Neural progenitor cell (in vitro differentiated cells): ENCODE results near the gene R3HDM4. TPM values are rescaled to one million over a fixed set of nuclear protein-coding genes. Genes with fewer than 3 reads are reported as not detected.

Experiments used
- DNase-seq: peaks from one replicate; pipeline ENCODE4 v3.0.0-alpha.2; 2016; ENCODE audit warnings: low spot score
- H2AFZ ChIP-seq: fragments of 200-600 bp; sonication (generic); replicated peaks from 2 replicates; pipeline ENCODE4 v1.6.1; 2016; ENCODE audit warnings: antibody characterized with exemption
- H3F3A ChIP-seq: fragments of 200-600 bp; sonication (generic); 2 replicates; pipeline ENCODE4 v1.6.1; 2016; ENCODE audit warnings: antibody characterized with exemption, low read depth
- H3K27ac ChIP-seq: fragments of 200-600 bp; sonication (generic); 2 replicates; pipeline ENCODE4 v1.5.1; 2016; ENCODE audit warnings: mild to moderate bottlenecking
- H3K27me3 ChIP-seq: fragments of 200-600 bp; sonication (generic); 2 replicates; pipeline ENCODE4 v1.6.1; 2016; ENCODE audit warnings: mild to moderate bottlenecking, moderate library complexity
- H3K36me3 ChIP-seq: fragments of 200-600 bp; sonication (generic); 2 replicates; pipeline ENCODE4 v1.5.1; 2016
- H3K4me1 ChIP-seq: fragments of 200-600 bp; sonication (generic); 2 replicates; pipeline ENCODE4 v1.6.1; 2016; ENCODE audit warnings: mixed run types
- H3K4me2 ChIP-seq: fragments of 200-600 bp; sonication (generic); 2 replicates; pipeline ENCODE4 v1.6.1; 2016
- H3K4me3 ChIP-seq: fragments of 200-600 bp; sonication (generic); 2 replicates; pipeline ENCODE4 v1.5.1; 2016
- H3K79me2 ChIP-seq: fragments of 200-600 bp; sonication (generic); 2 replicates; pipeline ENCODE4 v1.6.1; 2016; ENCODE audit warnings: low read depth
- H3K9ac ChIP-seq: fragments of 200-600 bp; sonication (generic); 2 replicates; pipeline ENCODE4 v1.6.1; 2016
- H3K9me3 ChIP-seq: fragments of 200-600 bp; sonication (generic); 2 replicates; pipeline ENCODE4 v1.5.1; 2016; ENCODE audit warnings: low read depth
- H4K20me1 ChIP-seq: fragments of 200-600 bp; sonication (generic); 2 replicates; pipeline ENCODE4 v1.6.1; 2016; ENCODE audit warnings: low read depth
- H3K27ac Mint-ChIP-seq: 3 replicates; pipeline ENCODE4 v1.8.0; 2021; ENCODE audit warnings: mixed read lengths
- H3K27me3 Mint-ChIP-seq: 2 replicates; pipeline ENCODE4 v1.8.0; 2022; ENCODE audit warnings: low read depth, mild to moderate bottlenecking, inconsistent platforms, moderate library complexity, mixed read lengths; ENCODE audit not compliant: insufficient read depth
- H3K36me3 Mint-ChIP-seq: 3 replicates; pipeline ENCODE4 v1.8.0; 2021; ENCODE audit warnings: mixed read lengths
- H3K4me1 Mint-ChIP-seq: 3 replicates; pipeline ENCODE4 v1.8.0; 2021; ENCODE audit warnings: mixed read lengths
- H3K4me3 Mint-ChIP-seq: 3 replicates; pipeline ENCODE4 v1.8.0; 2021; ENCODE audit warnings: mild to moderate bottlenecking, moderate library complexity, mixed read lengths
- H3K9me3 Mint-ChIP-seq: 3 replicates; pipeline ENCODE4 v1.8.0; 2020; ENCODE audit warnings: mixed read lengths
- EZH2 ChIP-seq: fragments of 200-600 bp; sonication (generic); IDR thresholded peaks from 2 replicates; pipeline ENCODE4 v1.6.1; 2017; ENCODE audit warnings: antibody characterized with exemption, mild to moderate bottlenecking, moderate library complexity
- EZH2phosphoT487 ChIP-seq: fragments of 200-600 bp; sonication (generic); IDR thresholded peaks from 2 replicates; pipeline ENCODE4 v1.6.1; 2017; ENCODE audit warnings: antibody characterized with exemption
- total RNA-seq: library from RNA; depleted of rRNA; stranded (reverse); fragments of >200 nt; gene quantifications from 2 replicates; pipeline ENCODE4 v1.2.3, GENCODE V29; 2015; ENCODE audit warnings: low replicate concordance
- TF ChIP-seq, protein P1 (sequence below): fragments of 200-600 bp; sonication (generic); IDR thresholded peaks from 2 replicates; pipeline ENCODE4 v1.5.1; 2017; ENCODE audit warnings: antibody characterized with exemption, mild to moderate bottlenecking

R3HDM4 gene
- total RNA-seq, 1 donor from 2014 or later, result 22.7 TPM

DNA sequence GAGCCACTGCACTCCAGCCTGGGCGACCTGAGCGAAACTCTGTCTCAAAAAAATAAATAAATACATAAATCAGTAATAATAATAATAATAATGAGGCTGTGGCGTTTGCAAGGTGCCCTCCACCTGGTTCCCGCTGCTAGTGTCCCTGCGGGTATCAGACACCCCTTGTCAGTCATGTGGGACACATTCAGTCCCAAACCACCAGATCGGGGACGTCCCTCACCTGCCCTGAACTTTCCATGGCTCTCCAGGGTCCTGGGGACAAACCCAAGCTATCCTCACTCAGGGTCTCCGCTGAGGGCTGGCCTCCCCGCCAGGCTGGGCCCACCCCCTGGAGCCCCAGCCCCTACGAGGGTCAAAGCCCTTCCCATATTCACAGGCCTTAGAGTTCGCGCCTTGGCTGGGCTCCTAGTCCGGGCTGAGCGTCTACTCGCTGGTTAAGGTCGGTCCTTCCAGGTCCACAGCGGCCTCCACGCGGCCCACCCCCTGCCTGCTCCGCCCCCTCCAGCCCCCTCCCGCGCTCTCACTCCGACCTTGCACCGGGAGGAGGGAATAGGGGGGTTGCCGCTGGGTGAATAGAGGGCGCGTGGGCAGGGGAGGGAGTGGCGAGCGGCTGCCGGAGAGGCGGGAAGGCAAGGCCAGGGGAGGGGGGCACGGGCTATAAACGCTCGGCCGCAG, 3.8 kb upstream of the R3HDM4 start:
- no peak for TF ChIP-seq EZH2phosphoT487
- TF ChIP-seq, protein P1, sequence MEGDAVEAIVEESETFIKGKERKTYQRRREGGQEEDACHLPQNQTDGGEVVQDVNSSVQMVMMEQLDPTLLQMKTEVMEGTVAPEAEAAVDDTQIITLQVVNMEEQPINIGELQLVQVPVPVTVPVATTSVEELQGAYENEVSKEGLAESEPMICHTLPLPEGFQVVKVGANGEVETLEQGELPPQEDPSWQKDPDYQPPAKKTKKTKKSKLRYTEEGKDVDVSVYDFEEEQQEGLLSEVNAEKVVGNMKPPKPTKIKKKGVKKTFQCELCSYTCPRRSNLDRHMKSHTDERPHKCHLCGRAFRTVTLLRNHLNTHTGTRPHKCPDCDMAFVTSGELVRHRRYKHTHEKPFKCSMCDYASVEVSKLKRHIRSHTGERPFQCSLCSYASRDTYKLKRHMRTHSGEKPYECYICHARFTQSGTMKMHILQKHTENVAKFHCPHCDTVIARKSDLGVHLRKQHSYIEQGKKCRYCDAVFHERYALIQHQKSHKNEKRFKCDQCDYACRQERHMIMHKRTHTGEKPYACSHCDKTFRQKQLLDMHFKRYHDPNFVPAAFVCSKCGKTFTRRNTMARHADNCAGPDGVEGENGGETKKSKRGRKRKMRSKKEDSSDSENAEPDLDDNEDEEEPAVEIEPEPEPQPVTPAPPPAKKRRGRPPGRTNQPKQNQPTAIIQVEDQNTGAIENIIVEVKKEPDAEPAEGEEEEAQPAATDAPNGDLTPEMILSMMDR, result no peak
- no peak for TF ChIP-seq EZH2
- Histone ChIP-seq H3K4me2 (peak overlapping the region; percentile 82), H3K4me1 (peaks cover 13% of the 10 kb centered on the region), H3F3A (peaks cover 53% of the 10 kb centered on the region), H2AFZ (no peak overlapping the region), H3K36me3 (no peaks in the 10 kb centered on the region), H3K27ac (no peak overlapping the region), H3K9me3 (no peaks in the 10 kb centered on the region), H3K4me3 (peak overlapping the region; percentile 58), H3K79me2 (peaks cover 8% of the 10 kb centered on the region), H4K20me1 (peaks cover 23% of the 10 kb centered on the region), H3K9ac (no peak overlapping the region), H3K27me3 (peaks cover 81% of the 10 kb centered on the region)
- Mint-ChIP-seq H3K36me3 (no peaks in the 10 kb centered on the region), H3K27me3 (peaks cover 18% of the 10 kb centered on the region), H3K4me3 (peak overlapping the region; percentile 73), H3K9me3 (no peaks in the 10 kb centered on the region), H3K27ac (no peak overlapping the region), H3K4me1 (peaks cover 5% of the 10 kb centered on the region)
- DNase-seq, result peak; percentile 71

DNA sequence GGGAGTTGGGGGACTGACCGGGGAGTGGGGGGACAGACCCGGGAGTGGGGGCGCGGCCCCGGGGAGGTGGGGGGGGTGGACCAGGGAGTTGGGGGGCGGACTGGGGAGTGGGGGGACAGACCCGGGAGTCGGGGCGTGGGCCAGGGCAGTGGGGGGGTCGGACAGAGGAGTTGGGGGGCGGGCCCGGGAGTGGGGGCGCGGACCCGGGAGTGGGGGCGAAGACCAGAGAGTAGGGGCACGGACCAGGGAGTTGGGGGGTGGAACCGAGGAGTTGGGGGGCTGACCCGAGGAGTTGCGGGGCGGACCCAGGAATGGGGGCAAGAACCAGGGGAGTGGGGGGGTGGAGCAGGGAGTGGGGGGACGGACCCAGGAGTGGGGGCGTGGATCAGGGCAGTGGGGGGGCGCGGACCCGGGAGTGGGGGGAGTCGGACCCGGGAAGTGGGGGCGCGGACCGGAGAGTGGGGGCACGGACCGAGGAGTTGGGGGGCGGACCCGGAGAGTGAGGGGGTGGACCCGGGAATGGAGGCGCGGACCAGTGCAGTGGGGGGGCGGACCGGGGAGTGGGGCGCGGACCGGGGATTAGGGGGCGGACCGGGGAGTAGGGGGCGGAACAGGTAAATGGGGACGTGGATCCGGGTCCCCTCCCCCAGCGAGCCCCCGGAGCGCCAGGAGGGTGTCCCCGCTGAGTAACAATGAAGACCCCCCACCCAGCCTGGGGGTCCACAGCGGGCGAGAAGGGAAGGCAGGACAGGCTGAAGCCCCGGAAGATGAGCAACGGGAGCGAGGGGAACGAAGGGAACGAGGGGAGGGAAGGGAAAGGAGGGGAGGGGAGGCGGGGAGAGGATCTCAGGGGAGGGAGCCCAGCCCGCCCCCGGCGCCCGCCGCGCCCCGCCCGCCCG, 589 bp downstream of the R3HDM4 start:
- Histone ChIP-seq H3K9me3 (no peaks in the 10 kb centered on the region), H3K79me2 (peaks cover 49% of the 10 kb centered on the region), H2AFZ (no peak overlapping the region), H3K4me1 (peaks cover 4% of the 10 kb centered on the region), H3K4me3 (peak overlapping the region; percentile 88), H3F3A (peaks cover 38% of the 10 kb centered on the region), H3K27ac (no peak overlapping the region), H3K4me2 (peak overlapping the region; percentile 96), H4K20me1 (peaks cover 40% of the 10 kb centered on the region), H3K36me3 (no peaks in the 10 kb centered on the region), H3K27me3 (peaks cover 39% of the 10 kb centered on the region), H3K9ac (peak overlapping the region; percentile 73)
- H3K9me3 Mint-ChIP-seq, result no peaks in the 10 kb centered on the region
- no peak for TF ChIP-seq EZH2
- TF ChIP-seq, protein P1, result no peak
- TF ChIP-seq EZH2phosphoT487, result no peak
- peaks cover 9% of the 10 kb centered on the region for H3K27me3 Mint-ChIP-seq
- no peaks in the 10 kb centered on the region for H3K36me3 Mint-ChIP-seq
- H3K4me3 Mint-ChIP-seq, result peak overlapping the region; percentile 84
- DNase-seq, result no peak
- H3K27ac Mint-ChIP-seq, result no peak overlapping the region
- H3K4me1 Mint-ChIP-seq, result no peaks in the 10 kb centered on the region

GRCh38 chr19:911197-912033, 1.6 kb downstream of the R3HDM4 start:
- DNase-seq, result no peak
- Histone ChIP-seq H3K9me3 (no peaks in the 10 kb centered on the region), H3K27ac (no peak overlapping the region), H3K27me3 (peaks cover 29% of the 10 kb centered on the region), H3K79me2 (peaks cover 58% of the 10 kb centered on the region), H3F3A (peaks cover 30% of the 10 kb centered on the region), H3K4me3 (no peak overlapping the region), H3K36me3 (no peaks in the 10 kb centered on the region), H2AFZ (no peak overlapping the region), H3K9ac (no peak overlapping the region), H3K4me1 (peaks cover 4% of the 10 kb centered on the region), H3K4me2 (peak overlapping the region; percentile 38), H4K20me1 (peaks cover 49% of the 10 kb centered on the region)
- peaks cover 6% of the 10 kb centered on the region for H3K27me3 Mint-ChIP-seq
- no peak for TF ChIP-seq EZH2phosphoT487
- no peak for TF ChIP-seq EZH2
- TF ChIP-seq, protein P1, result no peak
- peak overlapping the region; percentile 88 for H3K4me3 Mint-ChIP-seq
- H3K27ac Mint-ChIP-seq, result no peak overlapping the region
- H3K4me1 Mint-ChIP-seq, result no peaks in the 10 kb centered on the region
- H3K36me3 Mint-ChIP-seq, result no peaks in the 10 kb centered on the region
- H3K9me3 Mint-ChIP-seq, result no peaks in the 10 kb centered on the region
